HepG2 (cell line): ENCODE results near the gene RANBP3L. TPM values are rescaled to one million over a fixed set of nuclear protein-coding genes. Genes with fewer than 3 reads are reported as not detected.

Experiments used
- ATAC-seq: fragments of 200-7000 bp; cut with Tn5 transposase; 3 replicates; pipeline ENCODE4 v1.9.1; 2020; ENCODE audit warnings: mild to moderate bottlenecking, moderate library complexity
- BruUV-seq: library from RNA; stranded (reverse); fragments of 400-500 nt; replicated peaks from 2 replicates; lab custom pipeline; 2021; lab: Mats Ljungman, UMichigan
- CTCF ChIA-PET: fragments of 300-600 bp; formaldehyde crosslinking; extraction: SDS; loops from one replicate; lab custom pipeline; 2021; ENCODE audit warnings: low total read pairs, inconsistent platforms, low intra/inter-chr PET ratio; lab: Yijun Ruan, JAX
- POLR2A ChIA-PET: fragments of 350-600 bp; sonication (Branson Sonifier 250); formaldehyde crosslinking; loops from one replicate; lab custom pipeline; 2020; ENCODE audit warnings: antibody characterized with exemption, inconsistent platforms; lab: Yijun Ruan, JAX
- DNase-seq: peaks from one replicate; pipeline ENCODE4 v3.0.0-alpha.2; 2015; ENCODE audit warnings: low spot score
- FAIRE-seq: peaks from 3 replicates; lab custom pipeline; 2011; peaks lifted over from hg19 to GRCh38; lab: Jason Lieb, UNC
- H2AFZ ChIP-seq: one replicate; pipeline ENCODE4 v1.6.1; 2011; ENCODE audit warnings: low read length, inconsistent platforms
- H3K27ac ChIP-seq: fragments of 300-600 bp; 3 replicates; pipeline ENCODE4 v1.8.0; 2011; ENCODE audit warnings: mixed run types, mild to moderate bottlenecking, mixed read lengths, low read length, inconsistent platforms; ENCODE audit not compliant: insufficient read depth; ENCODE audit errors: extremely low read length
- H3K27me3 ChIP-seq, 2 experiments: fragments of 200-600 bp in 1 of 2; 2 replicates in 1 of 2; 3 replicates in 1 of 2; pipeline versions ENCODE4 v1.6.0 to v1.8.0; 2011; ENCODE audit warnings: low read length in 2 of 2, mild to moderate bottlenecking in 2 of 2, moderate library complexity in 2 of 2, inconsistent platforms in 1 of 2; ENCODE audit not compliant: insufficient read depth in 2 of 2, control insufficient read depth in 1 of 2
- H3K36me3 ChIP-seq, 2 experiments: fragments of 200-600 bp in 1 of 2; replicated peaks in 1 of 2; 2 replicates in 1 of 2; 3 replicates in 1 of 2; pipeline versions ENCODE4 v1.5.1 to v1.8.0; 2011; ENCODE audit warnings: low read length in 2 of 2, inconsistent platforms in 1 of 2; ENCODE audit not compliant: insufficient read depth in 2 of 2, control insufficient read depth in 1 of 2
- H3K4me1 ChIP-seq: 2 replicates; pipeline ENCODE4 v1.5.1; 2012; ENCODE audit warnings: low read length, inconsistent platforms; ENCODE audit not compliant: insufficient read depth
- H3K4me2 ChIP-seq: 2 replicates; pipeline ENCODE4 v1.6.0; 2011; ENCODE audit warnings: low read depth, low read length, inconsistent platforms
- H3K4me3 ChIP-seq, 3 experiments: fragments of 200-600 bp in 1 of 3; sonication (generic), shearing (Covaris generic) in 1 of 3; replicated peaks in 1 of 3; 2 replicates each; pipeline ENCODE4 v1.5.1; 2011 to 2016; ENCODE audit warnings: low read length in 3 of 3, inconsistent platforms in 2 of 3, low read depth in 2 of 3, mild to moderate bottlenecking in 2 of 3, control low read depth in 1 of 3, mixed read lengths in 1 of 3; ENCODE audit not compliant: insufficient read depth in 1 of 3
- H3K79me2 ChIP-seq: one replicate; pipeline ENCODE4 v1.6.1; 2011; ENCODE audit warnings: low read length, inconsistent platforms; ENCODE audit not compliant: insufficient read depth
- H3K9ac ChIP-seq: 2 replicates; pipeline ENCODE4 v1.6.0; 2011; ENCODE audit warnings: mild to moderate bottlenecking, low read depth, low read length, inconsistent platforms; ENCODE audit not compliant: insufficient read depth
- H3K9me3 ChIP-seq: 2 replicates; pipeline ENCODE4 v1.5.1; 2012; ENCODE audit warnings: mild to moderate bottlenecking, low read length
- H4K20me1 ChIP-seq: 2 replicates; pipeline ENCODE4 v1.6.0; 2011; ENCODE audit warnings: inconsistent platforms, mild to moderate bottlenecking, low read length, moderate library complexity; ENCODE audit not compliant: insufficient read depth
- CHD2 ChIP-seq: IDR thresholded peaks from 2 replicates; pipeline ENCODE4 v1.6.1; 2011; ENCODE audit warnings: low read depth, low read length, improper control_type of control experiment
- MAF1 ChIP-seq: sonication (generic); formaldehyde crosslinking; IDR thresholded peaks from 2 replicates; pipeline ENCODE4 v1.5.0; 2020; ENCODE audit warnings: missing genetic modification reagents, borderline replicate concordance
- NBN ChIP-seq: fragments of 450-650 bp; conservative IDR thresholded peaks from 2 replicates; pipeline ENCODE4 v1.6.1; 2017
- PAX8 ChIP-seq: sonication (generic); formaldehyde crosslinking; IDR thresholded peaks from 2 replicates; pipeline ENCODE4 v1.8.0; 2022; ENCODE audit warnings: mild to moderate bottlenecking, missing genetic modification reagents, borderline replicate concordance
- TAF1 ChIP-seq: sonication (generic); formaldehyde crosslinking; IDR thresholded peaks from 2 replicates; pipeline ENCODE4 v1.4.0; 2020; ENCODE audit warnings: missing genetic modification reagents
- ZNF121 ChIP-seq: sonication (generic); formaldehyde crosslinking; IDR thresholded peaks from 2 replicates; pipeline ENCODE4 v1.5.0; 2020; ENCODE audit warnings: mild to moderate bottlenecking, missing genetic modification reagents
- ZNF460 ChIP-seq: sonication (generic); formaldehyde crosslinking; IDR thresholded peaks from 2 replicates; pipeline ENCODE4 v1.5.1; 2020; ENCODE audit warnings: missing genetic modification reagents, mild to moderate bottlenecking, borderline replicate concordance
- ZNF557 ChIP-seq: sonication (generic); formaldehyde crosslinking; IDR thresholded peaks from 2 replicates; pipeline ENCODE4 v1.4.0; 2020; ENCODE audit warnings: missing genetic modification reagents
- WGBS: methylation state at CpG from one replicate; pipeline ENCODE4 v1.1.6; 2017; ENCODE audit warnings: low lambda C conversion rate; 5-methylcytosine and 5-hydroxymethylcytosine counted together
- in situ Hi-C: cut with HindIII; loops from 2 replicates; pipeline ENCODE4 v1.10.0; 2017; ENCODE audit warnings: low pct_unique_long_range_greater_than_20kb; ENCODE audit not compliant: extremely low pct_ligation_motif_present
- intact Hi-C: fragments of 100-400 bp; cut with micrococcal nuclease; formaldehyde crosslinking; loops from one replicate; pipeline ENCODE4 v1.10.0; 2022; ENCODE audit not compliant: unreplicated experiment
- polyA plus RNA-seq, 8 experiments: library from polyadenylated mRNA; depleted of rRNA in 3 of 8; stranded (reverse) in 7 of 8; unstranded in 1 of 8; fragments of >200 nt; fragmentation: Illumina TruSeq in 4 of 8; extraction: Trizol in 4 of 8; gene quantifications; 2 replicates each; pipeline versions ENCODE4 v1.2.1 to v1.2.3, GENCODE V29; 2011 to 2016; ENCODE audit warnings: low read depth in 4 of 8, missing spikeins in 1 of 8, mixed read lengths in 1 of 8; ENCODE audit not compliant: insufficient read depth in 1 of 8
- total RNA-seq, 5 experiments: library from RNA; depleted of rRNA; stranded (reverse); fragments of >200 nt; fragmentation: Illumina TruSeq; extraction: Trizol; gene quantifications; 2 replicates each; pipeline ENCODE4 v1.2.3, GENCODE V29; 2016; ENCODE audit warnings: low read depth in 1 of 5

RANBP3L gene
- total and polyA plus RNA-seq, 2 of the 13 experiments (the other 11 are each of a cell fraction or from before 2014, with no cell fraction given): 0.09 TPM; not detected in 1

GRCh38 chr5:36230151-36230790, 71.4 kb downstream of the RANBP3L start:
- Histone ChIP-seq H3K4me2 (no peak overlapping the region), H3K27me3 (no peaks in the 10 kb centered on the region), H3K9me3 (no peaks in the 10 kb centered on the region), H3K9ac (no peak overlapping the region), H4K20me1 (no peaks in the 10 kb centered on the region; the same call in 1 of the 2 replicates), H3K4me1 (peaks cover 27% of the 10 kb centered on the region), H3K36me3 (peaks cover 0 to 6% of the 10 kb centered on the region in 2 experiments; a peak in 2 of 5 replicates), H3K27ac (no peak overlapping the region), H3K79me2 (peaks cover 42% of the 10 kb centered on the region), H2AFZ (no peak overlapping the region), H3K4me3 (no peak overlapping the region)
- ChIA-PET POLR2A (interaction anchor here (5.2 kb wide), 1 partner anchor 11 kb away, joined by 68 read pairs; the partner anchor contains the start of gene NADK2), CTCF (no interaction called here)
- FAIRE-seq: no peak
- TF ChIP-seq MAF1 (CRISPR knock-in tag): no peak
- TF ChIP-seq PAX8: no peak
- TF ChIP-seq CHD2: no peak
- no peak for TF ChIP-seq ZNF557
- TF ChIP-seq TAF1 (CRISPR knock-in tag): no peak
- no TSS peak for BruUV-seq
- WGBS: 100% methylated on average over 1 of the region's 1 CpG
- in situ Hi-C loops (no loop called here), intact Hi-C loops (no loop called here)
- DNase-seq: no peak
- ATAC-seq: no peak; the same call in 2 of the 3 replicates

- Histone ChIP-seq H3K4me2 (no peak overlapping the region), H4K20me1 (no peaks in the 10 kb centered on the region; the same call in 1 of the 2 replicates), H3K36me3 (peaks cover 2 to 22% of the 10 kb centered on the region in 2 experiments; a peak in 3 of 5 replicates), H3K4me1 (peaks cover 27% of the 10 kb centered on the region), H3K27me3 (no peaks in the 10 kb centered on the region), H2AFZ (no peak overlapping the region), H3K27ac (no peak overlapping the region), H3K9ac (no peak overlapping the region), H3K79me2 (peaks cover 27% of the 10 kb centered on the region), H3K4me3 (no peak overlapping the region), H3K9me3 (no peaks in the 10 kb centered on the region)
- peak; percentile 82 for TF ChIP-seq ZNF121 (CRISPR knock-in tag)
- TF ChIP-seq ZNF460 (CRISPR knock-in tag): peak; percentile 82
- TF ChIP-seq NBN: no peak
- no peak for DNase-seq
- CTCF ChIA-PET: no interaction called here
- no TSS peak for BruUV-seq
- in situ Hi-C loops: no loop called here
- intact Hi-C loops: loop anchor here (1.0 kb wide), 1 partner anchor 14 kb away; no protein-coding TSS in a partner anchor
- ATAC-seq: no peak; the same call in 2 of the 3 replicates
- no peak for FAIRE-seq
- WGBS: 93% methylated on average over 7 of the region's 7 CpGs
- POLR2A ChIA-PET: interaction anchor here (1.2 to 5.2 kb wide), 2 partner anchors 12 to 77 kb away, joined by 7 to 68 read pairs; partner anchors contain the start of genes LMBRD2, NADK2 and SKP2
Observed at GRCh38 chr5:36228505-36228904, 73.2 kb downstream of the RANBP3L start.
